HG03064 (cell line): ENCODE results near the gene BASP1.
"Not testable (repeated sequence)": the region's sequence is repeated elsewhere in the genome, so short reads cannot be mapped to it uniquely, and the experiment has no call there.

Experiments
- ATAC-seq: cut with Tn5 transposase; IDR thresholded peaks from one replicate; pipeline ENCODE4 v1.9.1; 2021; ENCODE audit warnings: low read depth; ENCODE audit not compliant: unreplicated experiment

BASP1 gene

GRCh38 chr5:17282283-17283120 is 65.1 kb downstream of the BASP1 start:
- peak; percentile 96 for ATAC-seq

- ATAC-seq = no peak
Observed at GRCh38 chr5:17283121-17283415, 65.6 kb downstream of the BASP1 start.

- ATAC-seq = no peak
Observed at GRCh38 chr5:17287501-17288155, 70.2 kb downstream of the BASP1 start.

- ATAC-seq = no peak
Observed at GRCh38 chr5:17288570-17288969, 71.1 kb downstream of the BASP1 start.

- ATAC-seq = no peak
Observed at GRCh38 chr5:17289681-17290539, 72.5 kb downstream of the BASP1 start.

- ATAC-seq = no peak
Observed at GRCh38 chr5:17290540-17290974, 73.1 kb downstream of the BASP1 start.

GRCh38 chr5:17292434-17293015 is 75.1 kb downstream of the BASP1 start:
- no peak for ATAC-seq

- ATAC-seq = no peak
Observed at GRCh38 chr5:17294639-17295311, 77.3 kb downstream of the BASP1 start.

- no peak for ATAC-seq
Observed at GRCh38 chr5:17295671-17296070, 78.2 kb downstream of the BASP1 start.

- ATAC-seq = no peak
Observed at GRCh38 chr5:17302106-17302505, 84.7 kb downstream of the BASP1 start.

GRCh38 chr5:17302604-17303003 is 85.2 kb downstream of the BASP1 start:
- no peak for ATAC-seq

- ATAC-seq = no peak
Observed at GRCh38 chr5:17304282-17304681, 86.9 kb downstream of the BASP1 start.

GRCh38 chr5:17305017-17305416 is 87.6 kb downstream of the BASP1 start:
- no peak for ATAC-seq

GRCh38 chr5:17305964-17306725 is 88.7 kb downstream of the BASP1 start:
- ATAC-seq = no peak

- ATAC-seq = no peak
Observed at GRCh38 chr5:17306726-17307091, 89.3 kb downstream of the BASP1 start.

- ATAC-seq = not testable (repeated sequence)
Observed at GRCh38 chr5:17307440-17307839, 90.0 kb downstream of the BASP1 start.

- no peak for ATAC-seq
Observed at GRCh38 chr5:17308326-17309065, 91.1 kb downstream of the BASP1 start.

- no peak for ATAC-seq
Observed at GRCh38 chr5:17309462-17309861, 92.0 kb downstream of the BASP1 start.

- not testable (repeated sequence) for ATAC-seq
Observed at GRCh38 chr5:17310502-17310901, 93.1 kb downstream of the BASP1 start.
